PC-9 (cell line): ENCODE measurements around the gene TMTC4.

Experiments used
- CTCF ChIP-seq: fragments of 200-600 bp; sonication (generic); conservative IDR thresholded peaks from 2 replicates; pipeline ENCODE4 v1.6.1; 2017; ENCODE audit warnings: mixed run types, antibody characterized with exemption, mild to moderate bottlenecking, moderate library complexity
- EZH2 ChIP-seq: fragments of 200-600 bp; sonication (generic); IDR thresholded peaks from 2 replicates; pipeline ENCODE4 v1.8.0; 2017; ENCODE audit warnings: antibody characterized with exemption, low read depth

- TF ChIP-seq CTCF (no peak), EZH2 (no peak)
These were observed 15.0 kb downstream of the TMTC4 start for GRCh38 chr13:100659578-100659977.
